Sigmoid colon (tissue), 4 donors: ENCODE data around the gene HS3ST4.

Source experiments
- CTCF ChIP-seq, 4 experiments: fragments of 450-650 bp in 3 of 4; fragments of 200-600 bp in 1 of 4; IDR thresholded peaks; one replicate each; pipeline ENCODE4 v1.5.1; 2016 to 2019; ENCODE audit warnings: antibody characterized with exemption in 4 of 4, mild to moderate bottlenecking in 3 of 4, moderate library complexity in 2 of 4
- EP300 ChIP-seq, 4 donors: sonication (generic); formaldehyde crosslinking; IDR thresholded peaks; one replicate each; pipeline ENCODE4 v1.6.1; 2017; ENCODE audit warnings: antibody characterized with exemption in 4 of 4
- POLR2A ChIP-seq, 2 donors: fragments of 450-650 bp; IDR thresholded peaks; one replicate each; pipeline ENCODE4 v1.6.1; 2016; ENCODE audit warnings: antibody characterized with exemption in 2 of 2, mild to moderate bottlenecking in 2 of 2, moderate library complexity in 2 of 2

- TF ChIP-seq POLR2A (IDR thresholded peaks at IDR 0.05) = no peak
- TF ChIP-seq CTCF (IDR thresholded peaks at IDR 0.05) = no peak
- TF ChIP-seq EP300 (IDR thresholded peaks at IDR 0.05) = no peak
Measured at GRCh38 chr16:25855818-25856217, 164.1 kb downstream of the HS3ST4 start.
